ENCODE data around the gene UBXN1.

The UBXN1 gene

DNA sequence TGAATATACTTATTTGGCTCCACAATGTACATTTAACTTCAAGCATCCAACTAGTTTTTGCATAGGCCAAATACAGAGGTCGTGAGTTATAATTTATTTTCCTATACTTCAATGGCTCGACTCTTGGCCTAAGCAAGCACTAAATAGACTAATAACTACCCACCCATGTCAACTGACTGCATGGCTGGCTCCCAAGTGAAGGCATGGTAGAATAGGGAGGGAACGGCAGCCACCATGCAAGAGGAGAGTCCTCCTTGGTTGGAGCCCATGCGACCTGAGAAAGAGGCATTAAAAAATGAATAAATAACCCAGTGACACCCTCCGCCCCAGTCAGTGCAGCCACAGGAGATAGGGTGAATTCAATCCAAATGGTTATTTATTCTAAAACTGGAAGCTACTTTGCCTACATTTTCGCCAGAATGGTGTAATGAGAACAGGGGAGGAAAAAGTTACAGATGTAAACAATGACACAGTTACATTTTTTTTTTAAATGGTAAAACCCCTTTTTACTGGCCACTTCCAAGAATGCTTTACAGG is 33.5 kb upstream of the UBXN1 start:
- TF ChIP-seq EZH2phosphoT487 (IDR thresholded peaks at IDR 0.05; ENCODE audit: borderline replicate concordance, low read length) = no peak
- TF ChIP-seq, protein P1, sequence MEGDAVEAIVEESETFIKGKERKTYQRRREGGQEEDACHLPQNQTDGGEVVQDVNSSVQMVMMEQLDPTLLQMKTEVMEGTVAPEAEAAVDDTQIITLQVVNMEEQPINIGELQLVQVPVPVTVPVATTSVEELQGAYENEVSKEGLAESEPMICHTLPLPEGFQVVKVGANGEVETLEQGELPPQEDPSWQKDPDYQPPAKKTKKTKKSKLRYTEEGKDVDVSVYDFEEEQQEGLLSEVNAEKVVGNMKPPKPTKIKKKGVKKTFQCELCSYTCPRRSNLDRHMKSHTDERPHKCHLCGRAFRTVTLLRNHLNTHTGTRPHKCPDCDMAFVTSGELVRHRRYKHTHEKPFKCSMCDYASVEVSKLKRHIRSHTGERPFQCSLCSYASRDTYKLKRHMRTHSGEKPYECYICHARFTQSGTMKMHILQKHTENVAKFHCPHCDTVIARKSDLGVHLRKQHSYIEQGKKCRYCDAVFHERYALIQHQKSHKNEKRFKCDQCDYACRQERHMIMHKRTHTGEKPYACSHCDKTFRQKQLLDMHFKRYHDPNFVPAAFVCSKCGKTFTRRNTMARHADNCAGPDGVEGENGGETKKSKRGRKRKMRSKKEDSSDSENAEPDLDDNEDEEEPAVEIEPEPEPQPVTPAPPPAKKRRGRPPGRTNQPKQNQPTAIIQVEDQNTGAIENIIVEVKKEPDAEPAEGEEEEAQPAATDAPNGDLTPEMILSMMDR (IDR thresholded peaks at IDR 0.05; ENCODE audit: low read depth, low read length, poor library complexity, severe bottlenecking) = no peak
- no peaks in the 10 kb centered on the region for H3K27me3 ChIP-seq (ENCODE audit: control insufficient read depth, low read length)
- H3K4me2 ChIP-seq (ENCODE audit: low read length) = no peak overlapping the region
- no peak overlapping the region for H3K4me3 ChIP-seq (ENCODE audit: low read length)
- H3K36me3 ChIP-seq (ENCODE audit: control insufficient read depth, low read length) = peaks cover 78% of the 10 kb centered on the region
- H3F3A ChIP-seq (ENCODE audit: control insufficient read depth, insufficient read depth) = peaks cover 61% of the 10 kb centered on the region
- H3K9me2 ChIP-seq (replicated peaks; ENCODE audit: control insufficient read depth, low read length) = no peaks in the 10 kb centered on the region
- peak overlapping the region; percentile 5; the same call in 1 of the 2 replicates for H3K27ac ChIP-seq (ENCODE audit: low read depth, low read length)
- H3K79me2 ChIP-seq (ENCODE audit: control insufficient read depth, low read length) = peaks cover 26% of the 10 kb centered on the region
- H3K9me3 ChIP-seq (ENCODE audit: control insufficient read depth, insufficient read depth, low read length) = no peaks in the 10 kb centered on the region
- peaks cover 29% of the 10 kb centered on the region for H3K4me1 ChIP-seq (ENCODE audit: control insufficient read depth, low read length)
- H4K20me1 ChIP-seq (ENCODE audit: control insufficient read depth, insufficient read depth, low read depth, low read length) = no peaks in the 10 kb centered on the region

DNA sequence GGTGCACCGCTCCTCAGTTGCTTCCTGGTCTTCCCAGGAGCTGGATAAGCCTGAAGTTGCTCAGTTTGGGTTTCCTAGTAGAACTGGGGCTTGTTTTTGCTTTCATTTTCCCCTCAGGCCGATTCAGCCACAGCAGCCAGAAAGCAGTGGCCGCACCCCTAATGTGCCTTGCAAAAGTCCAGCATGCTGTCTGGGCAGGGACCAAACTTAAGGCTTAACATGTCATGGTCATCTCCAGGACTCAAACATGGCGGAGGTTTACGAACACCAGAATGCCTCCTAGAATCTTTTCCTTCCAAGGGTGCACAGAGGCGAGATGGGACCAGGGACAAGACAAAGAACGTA is 31.1 kb upstream of the UBXN1 start:
- no peaks in the 10 kb centered on the region for H3K27me3 ChIP-seq (ENCODE audit: control insufficient read depth, low read length)
- H3K4me1 ChIP-seq (ENCODE audit: control insufficient read depth, low read length) = peaks cover 49% of the 10 kb centered on the region
- peaks cover 21% of the 10 kb centered on the region for H3K79me2 ChIP-seq (ENCODE audit: control insufficient read depth, low read length)
- TF ChIP-seq, protein P1 (IDR thresholded peaks at IDR 0.05; ENCODE audit: low read depth, low read length, poor library complexity, severe bottlenecking) = no peak
- no peak for TF ChIP-seq EZH2phosphoT487 (IDR thresholded peaks at IDR 0.05; ENCODE audit: borderline replicate concordance, low read length)
- no peaks in the 10 kb centered on the region for H4K20me1 ChIP-seq (ENCODE audit: control insufficient read depth, insufficient read depth, low read depth, low read length)
- no peaks in the 10 kb centered on the region for H3K9me3 ChIP-seq (ENCODE audit: control insufficient read depth, insufficient read depth, low read length)
- H3K27ac ChIP-seq (ENCODE audit: low read depth, low read length) = peak overlapping the region; percentile 84
- peaks cover 70% of the 10 kb centered on the region for H3K36me3 ChIP-seq (ENCODE audit: control insufficient read depth, low read length)
- H3K4me2 ChIP-seq (ENCODE audit: low read length) = peak overlapping the region; percentile 99
- peak overlapping the region; percentile 72 for H3K4me3 ChIP-seq (ENCODE audit: low read length)
- peaks cover 52% of the 10 kb centered on the region for H3F3A ChIP-seq (ENCODE audit: control insufficient read depth, insufficient read depth)
- no peaks in the 10 kb centered on the region for H3K9me2 ChIP-seq (replicated peaks; ENCODE audit: control insufficient read depth, low read length)

DNA sequence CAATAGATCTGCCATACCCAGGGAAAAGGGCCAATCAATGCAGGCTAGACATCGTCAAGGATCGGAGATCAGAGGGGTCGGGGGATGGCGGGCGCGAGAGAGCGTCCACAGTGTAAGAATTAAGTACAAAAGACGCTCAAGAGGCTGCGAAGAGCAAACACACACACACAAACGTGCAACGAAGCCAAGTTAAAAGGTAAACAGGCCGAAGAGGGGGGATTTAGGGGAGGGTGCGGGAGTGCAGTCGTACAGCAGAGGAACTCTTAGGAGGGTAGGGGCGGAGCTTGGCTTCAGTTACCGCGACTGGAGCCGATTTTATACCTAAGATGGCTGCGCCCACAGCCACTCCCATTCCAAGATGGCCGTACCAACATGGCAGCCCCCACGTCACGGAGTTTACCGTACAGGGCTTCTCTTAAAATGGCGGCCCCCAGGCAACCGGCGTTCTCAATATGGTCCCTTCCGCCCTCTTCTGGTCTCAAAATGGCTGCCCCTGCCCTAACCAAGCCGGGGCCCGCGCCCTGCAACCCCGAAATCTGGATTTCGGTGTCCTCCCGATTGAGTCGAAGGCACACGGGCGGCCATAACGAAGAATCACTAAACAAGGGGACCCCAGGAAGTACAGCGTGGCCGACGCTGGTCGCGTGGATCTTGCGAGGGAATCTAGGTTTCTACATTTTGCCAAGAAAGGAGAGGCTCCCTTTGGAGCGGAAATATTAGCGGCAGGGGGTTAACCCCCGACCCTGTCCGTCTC is 30.6 kb upstream of the UBXN1 start:
- peaks cover 49% of the 10 kb centered on the region for H3K4me1 ChIP-seq (ENCODE audit: control insufficient read depth, low read length)
- H3K4me2 ChIP-seq (ENCODE audit: low read length) = peak overlapping the region; percentile 99
- no peaks in the 10 kb centered on the region for H4K20me1 ChIP-seq (ENCODE audit: control insufficient read depth, insufficient read depth, low read depth, low read length)
- no peaks in the 10 kb centered on the region for H3K27me3 ChIP-seq (ENCODE audit: control insufficient read depth, low read length)
- peak overlapping the region; percentile 84 for H3K27ac ChIP-seq (ENCODE audit: low read depth, low read length)
- peaks cover 50% of the 10 kb centered on the region for H3F3A ChIP-seq (ENCODE audit: control insufficient read depth, insufficient read depth)
- no peaks in the 10 kb centered on the region for H3K9me3 ChIP-seq (ENCODE audit: control insufficient read depth, insufficient read depth, low read length)
- peaks cover 70% of the 10 kb centered on the region for H3K36me3 ChIP-seq (ENCODE audit: control insufficient read depth, low read length)
- TF ChIP-seq, protein P1 (IDR thresholded peaks at IDR 0.05; ENCODE audit: low read depth, low read length, poor library complexity, severe bottlenecking) = no peak
- no peak for TF ChIP-seq EZH2phosphoT487 (IDR thresholded peaks at IDR 0.05; ENCODE audit: borderline replicate concordance, low read length)
- H3K4me3 ChIP-seq (ENCODE audit: low read length) = peak overlapping the region; percentile 72
- H3K9me2 ChIP-seq (replicated peaks; ENCODE audit: control insufficient read depth, low read length) = no peaks in the 10 kb centered on the region
- peaks cover 18% of the 10 kb centered on the region for H3K79me2 ChIP-seq (ENCODE audit: control insufficient read depth, low read length)

All from DOHH2 (cell line).